Endothelial cell of umbilical vein (primary cell): ENCODE results near the gene CCDC27. TPM values are rescaled to one million over a fixed set of nuclear protein-coding genes. Genes with fewer than 3 reads are reported as not detected.

Experiments used
- BruUV-seq: library from RNA; stranded (reverse); fragments of 400-500 nt; replicated peaks from 2 replicates; lab custom pipeline; 2021; lab: Mats Ljungman, UMichigan
- CTCF ChIA-PET: fragments of 300-600, 350-600 bp; sonication (Branson Sonifier 250); formaldehyde crosslinking; loops from one replicate; lab custom pipeline; 2021; ENCODE audit warnings: antibody characterized with exemption, inconsistent platforms; lab: Charles Lee
- POLR2A ChIA-PET: fragments of 300-600, 350-600 bp; sonication (Branson Sonifier 250); formaldehyde crosslinking; loops from one replicate; lab custom pipeline; 2021; ENCODE audit warnings: antibody characterized with exemption, inconsistent platforms; lab: Charles Lee
- DNase-seq: peaks from one replicate; pipeline ENCODE4 v3.0.0-alpha.2; 2011; ENCODE audit warnings: low read depth, low spot score
- FAIRE-seq: peaks from 2 replicates; lab custom pipeline; 2011; peaks lifted over from hg19 to GRCh38; lab: Jason Lieb, UNC
- H2AFZ ChIP-seq: 2 replicates; pipeline ENCODE4 v1.6.0; 2012; ENCODE audit warnings: low read depth, low read length, control low read depth, inconsistent platforms
- H3K27ac ChIP-seq: 2 replicates; pipeline ENCODE4 v1.5.1; 2011; ENCODE audit warnings: low read depth, mild to moderate bottlenecking, control low read depth, low read length, moderate library complexity; ENCODE audit not compliant: insufficient read depth
- H3K27me3 ChIP-seq, 2 experiments: 2 replicates each; pipeline versions ENCODE4 v1.6.0 to v1.6.1; 2011; ENCODE audit warnings: low read length in 2 of 2, mixed read lengths in 1 of 2; ENCODE audit not compliant: control insufficient read depth in 2 of 2, insufficient read depth in 2 of 2
- H3K36me3 ChIP-seq, 2 experiments: 2 replicates in 1 of 2; 3 replicates in 1 of 2; pipeline ENCODE4 v1.5.1; 2011; ENCODE audit warnings: low read length in 2 of 2, mild to moderate bottlenecking in 1 of 2, moderate library complexity in 1 of 2; ENCODE audit not compliant: control insufficient read depth in 2 of 2, insufficient read depth in 2 of 2; ENCODE audit errors: extremely low read depth in 1 of 2
- H3K4me1 ChIP-seq: 3 replicates; pipeline ENCODE4 v1.5.1; 2011; ENCODE audit warnings: mild to moderate bottlenecking, low read length; ENCODE audit not compliant: control insufficient read depth, insufficient read depth; ENCODE audit errors: extremely low read depth
- H3K4me2 ChIP-seq: 2 replicates; pipeline ENCODE4 v1.6.1; 2011; ENCODE audit warnings: low read length, control low read depth, mixed read lengths; ENCODE audit not compliant: insufficient read depth
- H3K4me3 ChIP-seq, 3 experiments: fragments of 200-600 bp in 1 of 3; sonication (generic), shearing (Covaris generic) in 1 of 3; replicated peaks in 1 of 3; 2 replicates each; pipeline ENCODE4 v1.5.1; 2011 to 2016; ENCODE audit warnings: control low read depth in 3 of 3, low read length in 3 of 3, mild to moderate bottlenecking in 2 of 3, inconsistent platforms in 1 of 3, low read depth in 1 of 3, moderate library complexity in 1 of 3; ENCODE audit not compliant: insufficient read depth in 1 of 3
- H3K79me2 ChIP-seq: 2 replicates; pipeline ENCODE4 v1.6.0; 2012; ENCODE audit warnings: low read length, inconsistent platforms; ENCODE audit not compliant: control insufficient read depth, insufficient read depth
- H3K9ac ChIP-seq: replicated peaks from 2 replicates; pipeline ENCODE3; 2011; ENCODE audit warnings: low read length, control low read depth; ENCODE audit not compliant: insufficient read depth; ENCODE audit errors: extremely low read depth
- H3K9me1 ChIP-seq: replicated peaks from 3 replicates; pipeline ENCODE4 v1.6.0; 2011; ENCODE audit warnings: mild to moderate bottlenecking, low read length; ENCODE audit not compliant: control insufficient read depth, insufficient read depth; ENCODE audit errors: extremely low read depth
- H3K9me3 ChIP-seq: replicated peaks from 2 replicates; pipeline ENCODE4 v1.5.1; 2012; ENCODE audit warnings: low read length, inconsistent platforms; ENCODE audit not compliant: control insufficient read depth, insufficient read depth
- H4K20me1 ChIP-seq: replicated peaks from 2 replicates; pipeline ENCODE3; 2011; ENCODE audit warnings: mild to moderate bottlenecking, low read length; ENCODE audit not compliant: control insufficient read depth, insufficient read depth; ENCODE audit errors: extremely low read depth
- EZH2 ChIP-seq: IDR thresholded peaks from 2 replicates; pipeline ENCODE4 v1.6.1; 2012; ENCODE audit warnings: borderline replicate concordance, low read depth, mild to moderate bottlenecking, moderate library complexity, low read length, inconsistent platforms; ENCODE audit not compliant: severe bottlenecking
- FOS ChIP-seq: IDR thresholded peaks from 2 replicates; pipeline ENCODE4 v1.6.1; 2011; ENCODE audit warnings: mild to moderate bottlenecking, low read length, moderate library complexity, borderline replicate concordance; ENCODE audit not compliant: insufficient read depth
- GATA2 ChIP-seq: IDR thresholded peaks from 2 replicates; pipeline ENCODE4 v1.7.0; 2011; ENCODE audit warnings: low read depth, mild to moderate bottlenecking, moderate library complexity, mixed read lengths, low read length; ENCODE audit not compliant: insufficient read length, insufficient read depth
- JUN ChIP-seq: IDR thresholded peaks from 2 replicates; pipeline ENCODE4 v1.6.1; 2011; ENCODE audit warnings: borderline replicate concordance, low read depth; ENCODE audit not compliant: insufficient read length, insufficient read depth
- MAX ChIP-seq: IDR thresholded peaks from 2 replicates; pipeline ENCODE4 v1.6.1; 2011; ENCODE audit not compliant: insufficient read depth, insufficient read length
- MYC ChIP-seq: IDR thresholded peaks from one replicate; pipeline ENCODE4 v1.6.1; 2011; ENCODE audit warnings: mild to moderate bottlenecking, low read depth, low read length
- POLR2A ChIP-seq: IDR thresholded peaks from 2 replicates; pipeline ENCODE4 v1.6.1; 2012; ENCODE audit warnings: low read depth, mild to moderate bottlenecking, control low read depth, low read length
- POLR2AphosphoS5 ChIP-seq: IDR thresholded peaks from 2 replicates; pipeline ENCODE4 v1.6.1; 2012; ENCODE audit warnings: low read depth, mild to moderate bottlenecking, control low read depth, low read length, moderate library complexity; ENCODE audit not compliant: insufficient read depth
- dilution Hi-C: fragments of 300-500 bp; cut with MboI; formaldehyde crosslinking; loops from one replicate; pipeline ENCODE4 v1.15.0; 2019; ENCODE audit warnings: low sequenced_read_pairs; ENCODE audit not compliant: extremely low pct_ligation_motif_present
- intact Hi-C: fragments of 100-400 bp; cut with micrococcal nuclease; formaldehyde crosslinking; loops from one replicate; pipeline ENCODE4 v1.10.0; 2022
- polyA plus RNA-seq, 4 experiments: library from polyadenylated mRNA; depleted of rRNA in 3 of 4; stranded (reverse) in 3 of 4; unstranded in 1 of 4; fragments of >200 nt; gene quantifications; 2 replicates each; pipeline versions ENCODE4 v1.2.1 to v1.2.3, GENCODE V29; 2011 to 2012; ENCODE audit warnings: missing spikeins in 1 of 4
- total RNA-seq: library from RNA; stranded (reverse); gene quantifications from 2 replicates; pipeline ENCODE4 v1.2.3, GENCODE V29; 2021

The CCDC27 gene
- total and polyA plus RNA-seq, 2 donors (not counting 3 experiments of a cell fraction or from before 2014, with no cell fraction given), result not detected

- Histone ChIP-seq H3K36me3 (no peaks in the 10 kb centered on the region), H3K4me2 (no peak overlapping the region), H2AFZ (no peak overlapping the region), H3K27ac (no peak overlapping the region), H3K4me3 (no peak overlapping the region), H3K9ac (no peak overlapping the region), H3K27me3 (no peaks in the 10 kb centered on the region), H3K9me1 (no peaks in the 10 kb centered on the region), H3K79me2 (no peaks in the 10 kb centered on the region), H4K20me1 (no peaks in the 10 kb centered on the region), H3K4me1 (peaks cover 6% of the 10 kb centered on the region), H3K9me3 (no peaks in the 10 kb centered on the region)
- dilution Hi-C loops, result no loop called here
- DNase-seq (no peak), FAIRE-seq (no peak)
- ChIA-PET CTCF (interaction anchor here (0.7 to 0.9 kb wide), 2 partner anchors 13 to 49 kb away, joined by 3 to 4 read pairs; no protein-coding TSS in a partner anchor), POLR2A (no interaction called here)
- BruUV-seq, result no TSS peak
- TF ChIP-seq MYC, result no peak
- no peak for TF ChIP-seq GATA2
- TF ChIP-seq FOS, result no peak
- intact Hi-C loops, result loop anchor here (2.0 to 5.0 kb wide), 2 partner anchors 27 to 129 kb away; partner anchors contain the start of gene C1orf174
Measured at GRCh38 chr1:3773572-3774275, 21.5 kb downstream of the CCDC27 start.

GRCh38 chr1:3774276-3774945, 22.2 kb downstream of the CCDC27 start:
- peaks cover 6% of the 10 kb centered on the region for H3K4me1 ChIP-seq
- H3K9me1 ChIP-seq, result no peaks in the 10 kb centered on the region
- ChIA-PET POLR2A (no interaction called here), CTCF (interaction anchor here (0.9 to 1.9 kb wide), 2 partner anchors 12 to 22 kb away, joined by 3 to 7 read pairs; partner anchors contain the start of gene LRRC47)
- no TSS peak for BruUV-seq
- H3K4me3 ChIP-seq, result no peak overlapping the region
- no peak overlapping the region for H3K9ac ChIP-seq
- no peak overlapping the region for H2AFZ ChIP-seq
- no peaks in the 10 kb centered on the region for H4K20me1 ChIP-seq
- no peak overlapping the region for H3K4me2 ChIP-seq
- no peak for TF ChIP-seq MAX
- no peak for TF ChIP-seq POLR2AphosphoS5
- TF ChIP-seq EZH2, result no peak
- no peak for TF ChIP-seq MYC
- no peak for TF ChIP-seq POLR2A
- no peak for TF ChIP-seq JUN
- TF ChIP-seq FOS, result no peak
- no peak for TF ChIP-seq GATA2
- intact Hi-C loops (loop anchor here (5.0 kb wide), 1 partner anchor 128 kb away; the partner anchor contains the start of gene C1orf174), dilution Hi-C loops (no loop called here)
- H3K9me3 ChIP-seq, result no peaks in the 10 kb centered on the region
- no peaks in the 10 kb centered on the region for H3K79me2 ChIP-seq
- DNase-seq (no peak), FAIRE-seq (no peak)
- H3K27ac ChIP-seq, result no peak overlapping the region
- H3K27me3 ChIP-seq, result no peaks in the 10 kb centered on the region
- peaks cover 0 to 1% of the 10 kb centered on the region in 2 experiments for H3K36me3 ChIP-seq
